ENCODE data around the gene KRTAP10-4.
"Not testable (repeated sequence)": the region's sequence is repeated elsewhere in the genome, so short reads cannot be mapped to it uniquely, and the experiment has no call there.

DNA sequence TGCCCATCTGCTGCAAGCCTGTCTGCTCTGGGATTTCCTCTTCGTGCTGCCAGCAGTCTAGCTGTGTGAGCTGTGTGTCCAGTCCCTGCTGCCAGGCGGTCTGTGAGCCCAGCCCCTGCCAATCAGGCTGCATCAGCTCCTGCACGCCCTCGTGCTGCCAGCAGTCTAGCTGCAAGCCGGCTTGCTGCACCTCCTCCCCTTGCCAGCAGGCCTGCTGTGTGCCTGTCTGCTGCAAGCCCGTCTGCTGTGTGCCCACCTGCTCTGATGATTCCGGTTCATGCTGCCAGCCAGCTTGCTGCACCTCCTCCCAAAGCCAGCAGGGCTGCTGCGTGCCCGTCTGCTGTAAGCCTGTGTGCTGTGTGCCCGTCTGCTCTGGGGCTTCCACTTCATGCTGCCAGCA, 27.6 kb downstream of the KRTAP10-4 start:
- TF ChIP-seq, protein P1, sequence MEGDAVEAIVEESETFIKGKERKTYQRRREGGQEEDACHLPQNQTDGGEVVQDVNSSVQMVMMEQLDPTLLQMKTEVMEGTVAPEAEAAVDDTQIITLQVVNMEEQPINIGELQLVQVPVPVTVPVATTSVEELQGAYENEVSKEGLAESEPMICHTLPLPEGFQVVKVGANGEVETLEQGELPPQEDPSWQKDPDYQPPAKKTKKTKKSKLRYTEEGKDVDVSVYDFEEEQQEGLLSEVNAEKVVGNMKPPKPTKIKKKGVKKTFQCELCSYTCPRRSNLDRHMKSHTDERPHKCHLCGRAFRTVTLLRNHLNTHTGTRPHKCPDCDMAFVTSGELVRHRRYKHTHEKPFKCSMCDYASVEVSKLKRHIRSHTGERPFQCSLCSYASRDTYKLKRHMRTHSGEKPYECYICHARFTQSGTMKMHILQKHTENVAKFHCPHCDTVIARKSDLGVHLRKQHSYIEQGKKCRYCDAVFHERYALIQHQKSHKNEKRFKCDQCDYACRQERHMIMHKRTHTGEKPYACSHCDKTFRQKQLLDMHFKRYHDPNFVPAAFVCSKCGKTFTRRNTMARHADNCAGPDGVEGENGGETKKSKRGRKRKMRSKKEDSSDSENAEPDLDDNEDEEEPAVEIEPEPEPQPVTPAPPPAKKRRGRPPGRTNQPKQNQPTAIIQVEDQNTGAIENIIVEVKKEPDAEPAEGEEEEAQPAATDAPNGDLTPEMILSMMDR (IDR thresholded peaks at IDR 0.05; ENCODE audit: low read depth, low read length, poor library complexity, severe bottlenecking), result not testable (repeated sequence)
- not testable (repeated sequence) for TF ChIP-seq EZH2phosphoT487 (IDR thresholded peaks at IDR 0.05; ENCODE audit: borderline replicate concordance, low read length)
